Measurements from ENCODE around the gene FAM131C.
"Not testable (repeated sequence)": the region's sequence is repeated elsewhere in the genome, so short reads cannot be mapped to it uniquely, and the experiment has no call there.

DNA sequence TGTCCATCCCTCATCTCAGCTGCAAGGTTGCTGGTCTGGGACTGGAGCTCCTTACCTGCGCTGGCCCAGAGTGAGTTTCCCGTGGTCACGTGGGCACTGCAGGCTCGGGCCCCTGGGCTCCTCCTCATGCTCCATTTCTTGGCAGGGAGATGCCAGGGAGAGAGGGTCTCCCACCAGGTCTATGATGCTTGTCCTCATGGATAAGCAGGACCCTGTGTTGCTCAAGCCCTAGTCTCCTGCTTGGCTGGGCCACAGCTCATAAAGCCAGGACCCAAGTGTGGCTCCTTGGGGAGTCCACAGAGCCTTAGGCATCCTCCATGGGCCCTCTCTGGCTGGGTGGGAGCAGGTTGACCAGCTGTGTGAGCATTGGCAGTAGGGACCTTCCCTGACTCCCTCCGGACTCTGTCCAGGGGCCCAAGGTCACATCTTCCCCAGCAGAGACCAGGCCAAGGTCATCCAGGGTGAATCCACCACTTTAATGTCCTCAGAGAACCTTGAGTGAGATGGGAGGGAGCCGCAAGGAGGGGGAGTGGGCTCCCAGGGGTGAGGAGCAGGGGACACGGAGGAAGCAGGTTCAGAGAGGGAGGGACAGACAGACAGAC lies 16.0 kb downstream of the FAM131C start:
- TF ChIP-seq POLR2A, CTCF (IDR thresholded peaks at IDR 0.05): not testable (repeated sequence)
